ENCODE results near the gene ARMH2.
"Not testable (repeated sequence)": the region's sequence is repeated elsewhere in the genome, so short reads cannot be mapped to it uniquely, and the experiment has no call there.

The ARMH2 gene

GRCh38 chr6:24763578-24763977 lies 35.1 kb downstream of the ARMH2 start:
- no peak for DNase-seq (ENCODE audit: insufficient read length, low spot score)
- no peak for TF ChIP-seq POLR2A (IDR thresholded peaks at IDR 0.05; ENCODE audit: low read depth, low read length)
- no peak for FAIRE-seq

GRCh38 chr6:24761851-24762250 lies 36.9 kb downstream of the ARMH2 start:
- no peak for TF ChIP-seq POLR2A (IDR thresholded peaks at IDR 0.05; ENCODE audit: low read depth, low read length)
- DNase-seq (ENCODE audit: insufficient read length, low spot score) (no peak), FAIRE-seq (no peak)

GRCh38 chr6:24761193-24761835 lies 37.4 kb downstream of the ARMH2 start:
- FAIRE-seq (no peak), DNase-seq (ENCODE audit: insufficient read length, low spot score) (peak; percentile 23)
- no peak for TF ChIP-seq POLR2A (IDR thresholded peaks at IDR 0.05; ENCODE audit: low read depth, low read length)

- FAIRE-seq (no peak), DNase-seq (ENCODE audit: insufficient read length, low spot score) (no peak)
- TF ChIP-seq POLR2A (IDR thresholded peaks at IDR 0.05; ENCODE audit: low read depth, low read length) = no peak
Measured at GRCh38 chr6:24760210-24760609, 38.5 kb downstream of the ARMH2 start.

- no peak for TF ChIP-seq POLR2A (IDR thresholded peaks at IDR 0.05; ENCODE audit: low read depth, low read length)
- DNase-seq (ENCODE audit: insufficient read length, low spot score) (no peak), FAIRE-seq (no peak)
Measured at GRCh38 chr6:24759718-24760117, 39.0 kb downstream of the ARMH2 start.

GRCh38 chr6:24757611-24758010 lies 41.1 kb downstream of the ARMH2 start:
- FAIRE-seq (no peak), DNase-seq (ENCODE audit: insufficient read length, low spot score) (no peak)
- TF ChIP-seq POLR2A (IDR thresholded peaks at IDR 0.05; ENCODE audit: low read depth, low read length) = no peak

GRCh38 chr6:24755279-24755678 lies 43.4 kb downstream of the ARMH2 start:
- TF ChIP-seq POLR2A (IDR thresholded peaks at IDR 0.05; ENCODE audit: low read depth, low read length) = no peak
- DNase-seq (ENCODE audit: insufficient read length, low spot score) (no peak), FAIRE-seq (no peak)

- DNase-seq (ENCODE audit: insufficient read length, low spot score); FAIRE-seq: not testable (repeated sequence)
Measured at GRCh38 chr6:24754378-24754777, 44.3 kb downstream of the ARMH2 start.

GRCh38 chr6:24753545-24753944 lies 45.2 kb downstream of the ARMH2 start:
- TF ChIP-seq POLR2A (IDR thresholded peaks at IDR 0.05; ENCODE audit: low read depth, low read length) = no peak
- FAIRE-seq (no peak), DNase-seq (ENCODE audit: insufficient read length, low spot score) (no peak)

GRCh38 chr6:24752917-24753492 lies 45.7 kb downstream of the ARMH2 start:
- no peak for TF ChIP-seq POLR2A (IDR thresholded peaks at IDR 0.05; ENCODE audit: low read depth, low read length)
- FAIRE-seq (no peak), DNase-seq (ENCODE audit: insufficient read length, low spot score) (no peak)

GRCh38 chr6:24752503-24752902 lies 46.2 kb downstream of the ARMH2 start:
- DNase-seq (ENCODE audit: insufficient read length, low spot score) (no peak), FAIRE-seq (no peak)
- TF ChIP-seq POLR2A (IDR thresholded peaks at IDR 0.05; ENCODE audit: low read depth, low read length) = no peak

GRCh38 chr6:24750878-24751277 lies 47.8 kb downstream of the ARMH2 start:
- not testable (repeated sequence) for DNase-seq (ENCODE audit: insufficient read length, low spot score); FAIRE-seq

GRCh38 chr6:24749297-24749696 lies 49.4 kb downstream of the ARMH2 start:
- FAIRE-seq = no peak
- no peak for TF ChIP-seq POLR2A (IDR thresholded peaks at IDR 0.05; ENCODE audit: low read depth, low read length)
- DNase-seq (ENCODE audit: insufficient read length, low spot score) = no peak
